PC-9 (cell line): Measurements from ENCODE around the gene GORAB. TPM values are rescaled to one million over a fixed set of nuclear protein-coding genes. Genes with fewer than 3 reads are reported as not detected.

ENCODE experiments used
- BruUV-seq: library from RNA; stranded (reverse); fragments of 400-500 nt; replicated peaks from 2 replicates; lab custom pipeline; 2021; lab: Mats Ljungman, UMichigan
- CTCF ChIA-PET: fragments of 300-600 bp; sonication (Branson Sonifier 250); formaldehyde crosslinking; loops from one replicate; lab custom pipeline; 2022; ENCODE audit warnings: antibody characterized with exemption; lab: Charles Lee
- POLR2A ChIA-PET: fragments of 300-600 bp; sonication (Branson Sonifier 250); formaldehyde crosslinking; loops from one replicate; lab custom pipeline; 2022; ENCODE audit warnings: antibody characterized with exemption; ENCODE audit not compliant: unreplicated experiment; lab: Charles Lee
- DNase-seq, 2 experiments: peaks; one replicate each; pipeline versions ENCODE4 v3.0.0 to v3.0.0-alpha.2; 2015 to 2022; ENCODE audit warnings: mixed read lengths in 1 of 2
- H2AFZ ChIP-seq: fragments of 200-600 bp; sonication (generic); 2 replicates; pipeline ENCODE4 v1.8.1; 2017; ENCODE audit warnings: antibody characterized with exemption
- H3F3A ChIP-seq: fragments of 200-600 bp; sonication (generic); 2 replicates; pipeline ENCODE4 v1.8.1; 2017; ENCODE audit warnings: antibody characterized with exemption, mild to moderate bottlenecking, low read depth; ENCODE audit not compliant: insufficient read depth
- H3K27ac ChIP-seq: fragments of 200-600 bp; sonication (generic); 2 replicates; pipeline ENCODE4 v1.6.1; 2016; ENCODE audit warnings: mixed run types
- H3K27me3 ChIP-seq: fragments of 200-600 bp; sonication (generic); 2 replicates; pipeline ENCODE4 v1.6.1; 2016; ENCODE audit warnings: low read depth, mixed run types; ENCODE audit not compliant: insufficient read depth
- H3K36me3 ChIP-seq: fragments of 200-600 bp; sonication (generic); 2 replicates; pipeline ENCODE4 v1.6.1; 2016; ENCODE audit warnings: low read depth, mixed run types
- H3K4me1 ChIP-seq: fragments of 200-600 bp; sonication (generic); replicated peaks from 2 replicates; pipeline ENCODE4 v1.6.1; 2016; ENCODE audit warnings: mixed run types; ENCODE audit not compliant: insufficient read depth
- H3K4me2 ChIP-seq: fragments of 200-600 bp; sonication (generic); 2 replicates; pipeline ENCODE4 v1.6.1; 2017; ENCODE audit warnings: mixed run types
- H3K4me3 ChIP-seq: fragments of 200-600 bp; sonication (generic); 2 replicates; pipeline ENCODE4 v1.6.1; 2016; ENCODE audit warnings: mixed run types
- H3K79me2 ChIP-seq: fragments of 200-600 bp; sonication (generic); 2 replicates; pipeline ENCODE4 v1.6.1; 2017; ENCODE audit warnings: low read depth, mixed run types
- H3K9me2 ChIP-seq: fragments of 200-600 bp; sonication (generic); 2 replicates; pipeline ENCODE4 v1.8.1; 2017; ENCODE audit warnings: mild to moderate bottlenecking; ENCODE audit not compliant: insufficient read depth
- H3K9me3 ChIP-seq: fragments of 200-600 bp; sonication (generic); 2 replicates; pipeline ENCODE4 v1.8.1; 2016; ENCODE audit warnings: low read depth; ENCODE audit not compliant: insufficient read depth
- H4K20me1 ChIP-seq: fragments of 200-600 bp; sonication (generic); 2 replicates; pipeline ENCODE4 v1.8.1; 2017; ENCODE audit not compliant: insufficient read depth
- EZH2 ChIP-seq: fragments of 200-600 bp; sonication (generic); IDR thresholded peaks from 2 replicates; pipeline ENCODE4 v1.8.0; 2017; ENCODE audit warnings: antibody characterized with exemption, low read depth
- intact Hi-C: fragments of 100-400 bp; cut with micrococcal nuclease; formaldehyde crosslinking; loops from one replicate; pipeline ENCODE4 v1.10.0; 2022; ENCODE audit not compliant: unreplicated experiment
- total RNA-seq: library from RNA; stranded (reverse); gene quantifications from 2 replicates; pipeline ENCODE4 v1.2.3, GENCODE V29; 2021
- TF ChIP-seq, protein P1 (sequence below): fragments of 200-600 bp; sonication (generic); conservative IDR thresholded peaks from 2 replicates; pipeline ENCODE4 v1.6.1; 2017; ENCODE audit warnings: mixed run types, antibody characterized with exemption, mild to moderate bottlenecking, moderate library complexity

GORAB gene
- total RNA-seq, 1 experiment from 2014 or later = 8.4 TPM

- TF ChIP-seq, protein P1, sequence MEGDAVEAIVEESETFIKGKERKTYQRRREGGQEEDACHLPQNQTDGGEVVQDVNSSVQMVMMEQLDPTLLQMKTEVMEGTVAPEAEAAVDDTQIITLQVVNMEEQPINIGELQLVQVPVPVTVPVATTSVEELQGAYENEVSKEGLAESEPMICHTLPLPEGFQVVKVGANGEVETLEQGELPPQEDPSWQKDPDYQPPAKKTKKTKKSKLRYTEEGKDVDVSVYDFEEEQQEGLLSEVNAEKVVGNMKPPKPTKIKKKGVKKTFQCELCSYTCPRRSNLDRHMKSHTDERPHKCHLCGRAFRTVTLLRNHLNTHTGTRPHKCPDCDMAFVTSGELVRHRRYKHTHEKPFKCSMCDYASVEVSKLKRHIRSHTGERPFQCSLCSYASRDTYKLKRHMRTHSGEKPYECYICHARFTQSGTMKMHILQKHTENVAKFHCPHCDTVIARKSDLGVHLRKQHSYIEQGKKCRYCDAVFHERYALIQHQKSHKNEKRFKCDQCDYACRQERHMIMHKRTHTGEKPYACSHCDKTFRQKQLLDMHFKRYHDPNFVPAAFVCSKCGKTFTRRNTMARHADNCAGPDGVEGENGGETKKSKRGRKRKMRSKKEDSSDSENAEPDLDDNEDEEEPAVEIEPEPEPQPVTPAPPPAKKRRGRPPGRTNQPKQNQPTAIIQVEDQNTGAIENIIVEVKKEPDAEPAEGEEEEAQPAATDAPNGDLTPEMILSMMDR = no peak
- no peak for TF ChIP-seq EZH2
- BruUV-seq = no TSS peak
- H3K27ac ChIP-seq = no peak overlapping the region
- H3K4me3 ChIP-seq = no peak overlapping the region
- H4K20me1 ChIP-seq = no peaks in the 10 kb centered on the region
- POLR2A ChIA-PET = no interaction called here
- H3F3A ChIP-seq = no peaks in the 10 kb centered on the region
- peaks cover 36% of the 10 kb centered on the region for H3K79me2 ChIP-seq
- no peaks in the 10 kb centered on the region for H3K27me3 ChIP-seq
- peaks cover 13% of the 10 kb centered on the region for H3K36me3 ChIP-seq
- H3K9me3 ChIP-seq = no peaks in the 10 kb centered on the region
- H3K4me2 ChIP-seq = no peak overlapping the region
- no peak for DNase-seq
- H2AFZ ChIP-seq = no peak overlapping the region
- intact Hi-C loops = loop anchor here (10.0 kb wide), 1 partner anchor 641 kb away; the partner anchor contains the start of gene SCYL3
- H3K9me2 ChIP-seq = no peaks in the 10 kb centered on the region
- CTCF ChIA-PET = no interaction called here
- peaks cover 14% of the 10 kb centered on the region for H3K4me1 ChIP-seq
Observed at GRCh38 chr1:170535418-170535817, 3.5 kb downstream of the GORAB start.

- Histone ChIP-seq H2AFZ (no peak overlapping the region), H3K27me3 (no peaks in the 10 kb centered on the region), H3K27ac (no peak overlapping the region), H3F3A (no peaks in the 10 kb centered on the region), H3K79me2 (peaks cover 36% of the 10 kb centered on the region), H3K4me2 (no peak overlapping the region), H3K9me3 (no peaks in the 10 kb centered on the region), H3K4me3 (no peak overlapping the region), H3K36me3 (peaks cover 26% of the 10 kb centered on the region), H3K9me2 (no peaks in the 10 kb centered on the region), H3K4me1 (peaks cover 9% of the 10 kb centered on the region), H4K20me1 (no peaks in the 10 kb centered on the region)
- intact Hi-C loops = loop anchor here (10.0 kb wide), 1 partner anchor 642 kb away; the partner anchor contains the start of gene SCYL3
- no TSS peak for BruUV-seq
- CTCF ChIA-PET = no interaction called here
- POLR2A ChIA-PET = no interaction called here
- no peak for DNase-seq
- TF ChIP-seq, protein P1 = no peak
- no peak for TF ChIP-seq EZH2
Observed at GRCh38 chr1:170536924-170537551, 5.1 kb downstream of the GORAB start.

GRCh38 chr1:170537798-170538503, 6.0 kb downstream of the GORAB start:
- DNase-seq = no peak
- Histone ChIP-seq H3K4me2 (no peak overlapping the region), H3K79me2 (peaks cover 30% of the 10 kb centered on the region), H4K20me1 (no peaks in the 10 kb centered on the region), H3F3A (no peaks in the 10 kb centered on the region), H3K27me3 (no peaks in the 10 kb centered on the region), H3K27ac (no peak overlapping the region), H2AFZ (no peak overlapping the region), H3K4me3 (no peak overlapping the region), H3K36me3 (peaks cover 35% of the 10 kb centered on the region), H3K9me3 (no peaks in the 10 kb centered on the region), H3K4me1 (peaks cover 7% of the 10 kb centered on the region), H3K9me2 (no peaks in the 10 kb centered on the region)
- CTCF ChIA-PET = no interaction called here
- TF ChIP-seq, protein P1 = no peak
- TF ChIP-seq EZH2 = no peak
- POLR2A ChIA-PET = no interaction called here
- intact Hi-C loops = loop anchor here (10.0 kb wide), 1 partner anchor 643 kb away; the partner anchor contains the start of gene SCYL3
- BruUV-seq = no TSS peak
